SU-DHL-6 (cell line): ENCODE data around the gene ADAMTS15.

Experiments used
- H2AFZ ChIP-seq: fragments of 200-600 bp; sonication (generic); 2 replicates; pipeline ENCODE4 v1.6.1; 2014; ENCODE audit warnings: low read depth, mild to moderate bottlenecking, moderate library complexity, mixed read lengths, antibody characterized with exemption, low read length; ENCODE audit not compliant: severe bottlenecking
- H3F3A ChIP-seq: fragments of 200-600 bp; shearing (Covaris generic); 2 replicates; pipeline ENCODE4 v1.6.0; 2016; ENCODE audit warnings: antibody characterized with exemption, mild to moderate bottlenecking; ENCODE audit not compliant: insufficient read depth
- H3K27ac ChIP-seq: fragments of 200-600 bp; sonication (generic); 2 replicates; pipeline ENCODE4 v1.5.1; 2016; ENCODE audit warnings: low read depth, mild to moderate bottlenecking, low read length, moderate library complexity, mixed read lengths
- H3K27me3 ChIP-seq: fragments of 200-600 bp; sonication (generic), shearing (Covaris generic); 2 replicates; pipeline ENCODE4 v1.6.0; 2014; ENCODE audit warnings: mild to moderate bottlenecking, low read length
- H3K36me3 ChIP-seq: fragments of 200-600 bp; sonication (generic); 2 replicates; pipeline ENCODE4 v1.6.1; 2014; ENCODE audit warnings: mild to moderate bottlenecking, low read length, mixed read lengths
- H3K4me2 ChIP-seq: fragments of 300-600, 200-600 bp; shearing (Covaris generic), sonication (generic); 2 replicates; pipeline ENCODE4 v1.6.0; 2014; ENCODE audit warnings: low read length, low read depth, mild to moderate bottlenecking; ENCODE audit not compliant: poor library complexity, severe bottlenecking
- H3K4me3 ChIP-seq: fragments of 200-600 bp; sonication (generic); 2 replicates; pipeline ENCODE4 v1.5.1; 2014; ENCODE audit warnings: antibody characterized with exemption, low read length, mild to moderate bottlenecking, mixed read lengths; ENCODE audit not compliant: insufficient read depth, poor library complexity, severe bottlenecking
- H3K79me2 ChIP-seq: fragments of 200-600 bp; sonication (generic); 2 replicates; pipeline ENCODE4 v1.6.1; 2014; ENCODE audit warnings: mild to moderate bottlenecking, low read length, moderate library complexity; ENCODE audit not compliant: insufficient read depth
- H3K9ac ChIP-seq: fragments of 200-600 bp; sonication (generic); 2 replicates; pipeline ENCODE4 v1.7.0; 2014; ENCODE audit warnings: mild to moderate bottlenecking, low read length
- H3K9me2 ChIP-seq: fragments of 200-600 bp; sonication (generic); replicated peaks from 2 replicates; pipeline ENCODE4 v1.6.1; 2014; ENCODE audit warnings: low read length; ENCODE audit not compliant: insufficient read depth
- H3K9me3 ChIP-seq: fragments of 200-600 bp; sonication (generic); 2 replicates; pipeline ENCODE4 v1.6.1; 2014; ENCODE audit warnings: low read length, mixed read lengths; ENCODE audit not compliant: insufficient read depth
- H4K20me1 ChIP-seq: fragments of 200-600 bp; sonication (generic); 2 replicates; pipeline ENCODE4 v1.6.1; 2014; ENCODE audit warnings: low read depth, mild to moderate bottlenecking, antibody characterized with exemption, low read length, moderate library complexity, mixed read lengths
- EZH2phosphoT487 ChIP-seq: fragments of 200-600 bp; sonication (generic), shearing (Covaris generic); conservative IDR thresholded peaks from 2 replicates; pipeline ENCODE4 v1.6.1; 2018; ENCODE audit warnings: mild to moderate bottlenecking, antibody characterized with exemption, low read length, moderate library complexity, mixed read lengths
- TF ChIP-seq, protein P1 (sequence below): fragments of 200-600 bp; sonication (generic); IDR thresholded peaks from one replicate; pipeline ENCODE4 v1.5.1; 2017; ENCODE audit warnings: antibody characterized with exemption, mild to moderate bottlenecking, low read length, moderate library complexity; ENCODE audit not compliant: insufficient read depth, poor library complexity, severe bottlenecking

The ADAMTS15 gene

DNA sequence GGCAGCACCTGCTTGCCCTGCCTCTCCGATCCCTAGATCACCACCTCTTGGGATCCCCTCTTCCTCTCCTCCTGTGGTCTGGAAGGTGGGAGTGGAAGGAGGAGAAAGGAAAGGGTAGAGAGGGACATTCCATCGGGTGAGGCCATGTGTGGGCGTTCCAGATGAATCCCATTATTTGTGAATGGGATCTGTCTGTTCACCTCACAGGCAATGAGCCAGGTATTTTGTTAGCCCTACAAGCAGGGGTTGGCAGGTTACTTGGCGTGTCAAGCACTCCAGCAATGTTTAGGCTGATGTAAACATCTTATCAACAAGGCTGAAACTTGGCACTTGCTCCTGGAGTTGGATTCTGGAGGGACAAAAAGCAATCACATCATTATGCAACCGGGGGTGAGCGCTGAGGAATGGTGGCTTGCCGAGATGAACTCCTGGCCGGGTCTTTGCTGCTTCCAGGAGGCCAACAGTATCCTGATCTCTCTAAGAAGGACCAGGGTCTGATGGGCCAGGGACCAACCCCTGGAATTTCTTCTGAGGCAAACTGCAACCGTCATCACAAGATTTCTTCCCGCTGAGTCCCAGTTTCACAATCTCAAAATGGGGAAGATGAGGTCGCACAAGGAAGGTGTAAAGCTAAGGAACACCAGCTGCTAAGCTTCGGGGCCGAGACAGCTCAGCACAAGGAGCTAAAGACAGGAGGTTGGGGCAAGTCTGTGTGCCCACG lies 27.8 kb upstream of the ADAMTS15 start:
- H2AFZ ChIP-seq: no peak overlapping the region

DNA sequence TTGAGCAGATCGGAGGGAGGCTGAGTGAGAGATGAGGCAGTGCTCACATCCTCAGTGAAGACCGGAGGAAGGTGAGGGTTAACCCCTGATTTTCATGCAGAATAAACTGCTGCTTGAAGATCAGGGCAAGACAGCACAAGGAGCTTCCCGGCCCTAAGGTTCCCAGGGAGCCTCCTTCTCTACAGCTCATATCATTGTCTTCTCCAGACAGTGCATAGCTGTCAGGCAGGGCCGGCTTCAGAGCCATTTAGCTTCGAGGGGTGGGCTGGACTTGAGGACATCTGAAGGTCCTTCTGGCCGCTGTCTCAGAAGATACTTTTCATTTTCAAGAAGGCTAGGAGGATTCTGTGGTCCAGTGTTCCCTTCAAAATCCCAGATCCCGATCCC lies 27.3 kb upstream of the ADAMTS15 start:
- Histone ChIP-seq H3K27me3 (no peaks in the 10 kb centered on the region), H2AFZ (no peak overlapping the region), H3K9me2 (no peaks in the 10 kb centered on the region), H3F3A (no peaks in the 10 kb centered on the region), H3K4me3 (no peak overlapping the region), H3K27ac (no peak overlapping the region), H3K9ac (no peak overlapping the region), H3K79me2 (no peaks in the 10 kb centered on the region), H3K9me3 (no peaks in the 10 kb centered on the region), H3K36me3 (no peaks in the 10 kb centered on the region), H4K20me1 (no peaks in the 10 kb centered on the region), H3K4me2 (no peak overlapping the region)
- TF ChIP-seq, protein P1, sequence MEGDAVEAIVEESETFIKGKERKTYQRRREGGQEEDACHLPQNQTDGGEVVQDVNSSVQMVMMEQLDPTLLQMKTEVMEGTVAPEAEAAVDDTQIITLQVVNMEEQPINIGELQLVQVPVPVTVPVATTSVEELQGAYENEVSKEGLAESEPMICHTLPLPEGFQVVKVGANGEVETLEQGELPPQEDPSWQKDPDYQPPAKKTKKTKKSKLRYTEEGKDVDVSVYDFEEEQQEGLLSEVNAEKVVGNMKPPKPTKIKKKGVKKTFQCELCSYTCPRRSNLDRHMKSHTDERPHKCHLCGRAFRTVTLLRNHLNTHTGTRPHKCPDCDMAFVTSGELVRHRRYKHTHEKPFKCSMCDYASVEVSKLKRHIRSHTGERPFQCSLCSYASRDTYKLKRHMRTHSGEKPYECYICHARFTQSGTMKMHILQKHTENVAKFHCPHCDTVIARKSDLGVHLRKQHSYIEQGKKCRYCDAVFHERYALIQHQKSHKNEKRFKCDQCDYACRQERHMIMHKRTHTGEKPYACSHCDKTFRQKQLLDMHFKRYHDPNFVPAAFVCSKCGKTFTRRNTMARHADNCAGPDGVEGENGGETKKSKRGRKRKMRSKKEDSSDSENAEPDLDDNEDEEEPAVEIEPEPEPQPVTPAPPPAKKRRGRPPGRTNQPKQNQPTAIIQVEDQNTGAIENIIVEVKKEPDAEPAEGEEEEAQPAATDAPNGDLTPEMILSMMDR: no peak
- no peak for TF ChIP-seq EZH2phosphoT487

More for the DNA sequence above, 27.8 kb upstream of the ADAMTS15 start:
- H3K79me2 ChIP-seq: no peaks in the 10 kb centered on the region
- H3K9me2 ChIP-seq: no peaks in the 10 kb centered on the region
- no peaks in the 10 kb centered on the region for H3F3A ChIP-seq
- no peak overlapping the region for H3K27ac ChIP-seq
- no peaks in the 10 kb centered on the region for H4K20me1 ChIP-seq
- H3K9me3 ChIP-seq: no peaks in the 10 kb centered on the region
- H3K36me3 ChIP-seq: no peaks in the 10 kb centered on the region
- H3K27me3 ChIP-seq: no peaks in the 10 kb centered on the region
- no peak for TF ChIP-seq EZH2phosphoT487
- TF ChIP-seq, protein P1: no peak
- no peak overlapping the region for H3K4me3 ChIP-seq
- no peak overlapping the region for H3K9ac ChIP-seq
- H3K4me2 ChIP-seq: no peak overlapping the region

DNA sequence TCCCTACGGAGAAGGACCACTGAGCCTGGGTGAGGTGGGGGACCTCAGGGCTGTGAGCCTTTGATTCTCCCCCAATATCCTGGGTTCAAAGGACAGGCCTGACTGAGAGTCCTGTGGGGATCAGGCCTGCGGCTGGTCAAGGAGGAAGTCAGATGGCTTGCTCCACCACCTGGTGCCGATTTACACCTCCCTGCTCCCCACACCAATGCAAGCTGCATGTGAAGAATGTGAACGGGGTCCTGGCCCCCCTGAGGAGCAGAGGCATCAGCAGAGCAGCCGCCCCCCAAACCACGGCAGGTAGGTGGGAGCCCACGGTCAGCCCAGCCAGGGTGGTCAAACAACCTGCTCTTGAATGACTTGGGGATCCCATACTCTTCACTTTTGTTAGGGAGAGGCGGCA lies 26.7 kb upstream of the ADAMTS15 start:
- Histone ChIP-seq H3K4me3 (no peak overlapping the region), H3K27me3 (no peaks in the 10 kb centered on the region), H3K27ac (no peak overlapping the region)

More for the DNA sequence above, 26.7 kb upstream of the ADAMTS15 start:
- no peaks in the 10 kb centered on the region for H3K36me3 ChIP-seq
- H3K9me2 ChIP-seq: no peaks in the 10 kb centered on the region
- no peak overlapping the region for H3K4me2 ChIP-seq
- H3F3A ChIP-seq: no peaks in the 10 kb centered on the region
- H4K20me1 ChIP-seq: no peaks in the 10 kb centered on the region
- H3K9ac ChIP-seq: no peak overlapping the region
- H3K79me2 ChIP-seq: no peaks in the 10 kb centered on the region
- TF ChIP-seq, protein P1: no peak
- no peak for TF ChIP-seq EZH2phosphoT487
- H3K9me3 ChIP-seq: no peaks in the 10 kb centered on the region
- no peak overlapping the region for H2AFZ ChIP-seq
